Hindlimb muscle (tissue), 1 donor: ENCODE results near the gene PTPN9. TPM values are rescaled to one million over a fixed set of nuclear protein-coding genes. Genes with fewer than 3 reads are reported as not detected.
A peak's percentile ranks its signal among the peaks of the same experiment; 100 is the strongest.
"Not testable (repeated sequence)": the region's sequence is repeated elsewhere in the genome, so short reads cannot be mapped to it uniquely, and the experiment has no call there.

Experiments used
- DNase-seq: peaks from one replicate; pipeline ENCODE4 v3.0.0-alpha.2; 2013
- polyA plus RNA-seq: library from polyadenylated mRNA; unstranded; fragments of 120-200 nt; gene quantifications from one replicate; pipeline ENCODE4 v1.2.1, GENCODE V29; 2013; ENCODE audit not compliant: insufficient read length

PTPN9 gene
- polyA plus RNA-seq, 1 donor, result 18.8 TPM

DNA sequence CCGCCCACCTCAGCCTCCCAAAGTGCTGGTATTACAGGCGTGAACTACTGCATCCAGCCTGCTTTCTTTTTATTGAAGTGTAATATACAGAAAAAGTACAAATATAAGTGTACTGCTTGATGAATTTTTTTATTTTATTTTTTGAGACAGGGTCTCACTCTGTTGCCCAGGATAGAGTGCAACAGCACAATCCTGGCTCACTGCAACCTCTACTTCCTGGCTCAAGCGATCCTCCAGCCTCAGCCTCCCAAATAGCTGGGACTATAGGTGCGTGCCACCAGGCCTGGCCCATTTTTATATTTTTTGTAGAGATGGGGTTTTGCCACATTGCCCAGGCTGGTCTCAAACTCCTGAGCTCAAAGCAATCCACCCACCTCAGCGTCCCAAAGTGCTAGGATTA lies 3.8 kb upstream of the PTPN9 start:
- not testable (repeated sequence) for DNase-seq

DNA sequence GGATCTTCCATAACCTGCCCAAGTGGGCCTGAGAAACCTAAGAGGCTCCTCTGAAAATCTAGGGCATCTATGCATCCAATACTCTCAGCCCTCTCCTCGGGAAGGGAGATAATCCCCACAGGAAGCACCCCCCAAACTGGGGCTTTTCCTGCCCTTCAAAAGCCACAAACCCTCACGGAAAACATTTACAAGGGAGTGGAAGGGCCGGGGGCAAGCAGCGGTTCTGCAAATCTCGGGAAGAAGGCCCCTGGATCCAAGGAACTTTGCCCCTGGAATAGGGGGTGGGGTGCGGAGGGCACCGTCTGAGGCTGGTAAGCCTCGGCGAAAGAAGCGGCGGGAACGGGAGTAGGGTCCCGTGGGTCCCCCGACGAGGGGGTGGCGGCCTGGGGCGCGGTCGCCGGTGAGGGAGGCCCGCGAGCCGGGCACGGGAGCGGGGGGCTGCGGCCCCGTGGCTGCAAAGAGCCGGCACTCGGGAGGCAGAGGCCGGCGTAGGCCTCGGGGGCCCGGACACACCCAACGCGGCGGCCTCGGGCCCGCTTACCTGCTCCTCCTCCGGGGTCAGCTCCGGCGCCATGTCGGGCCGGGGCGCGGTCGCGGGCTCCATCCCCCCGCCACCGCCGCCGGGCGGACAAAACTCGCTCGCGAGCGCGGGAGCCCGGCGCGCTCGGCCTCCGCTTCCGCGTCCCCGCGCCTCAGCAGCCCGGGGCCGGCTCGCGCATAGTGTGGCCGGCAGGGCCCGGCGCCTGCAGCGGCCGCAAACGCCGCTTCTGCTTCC lies 755 bp downstream of the PTPN9 start:
- DNase-seq, result no peak

DNA sequence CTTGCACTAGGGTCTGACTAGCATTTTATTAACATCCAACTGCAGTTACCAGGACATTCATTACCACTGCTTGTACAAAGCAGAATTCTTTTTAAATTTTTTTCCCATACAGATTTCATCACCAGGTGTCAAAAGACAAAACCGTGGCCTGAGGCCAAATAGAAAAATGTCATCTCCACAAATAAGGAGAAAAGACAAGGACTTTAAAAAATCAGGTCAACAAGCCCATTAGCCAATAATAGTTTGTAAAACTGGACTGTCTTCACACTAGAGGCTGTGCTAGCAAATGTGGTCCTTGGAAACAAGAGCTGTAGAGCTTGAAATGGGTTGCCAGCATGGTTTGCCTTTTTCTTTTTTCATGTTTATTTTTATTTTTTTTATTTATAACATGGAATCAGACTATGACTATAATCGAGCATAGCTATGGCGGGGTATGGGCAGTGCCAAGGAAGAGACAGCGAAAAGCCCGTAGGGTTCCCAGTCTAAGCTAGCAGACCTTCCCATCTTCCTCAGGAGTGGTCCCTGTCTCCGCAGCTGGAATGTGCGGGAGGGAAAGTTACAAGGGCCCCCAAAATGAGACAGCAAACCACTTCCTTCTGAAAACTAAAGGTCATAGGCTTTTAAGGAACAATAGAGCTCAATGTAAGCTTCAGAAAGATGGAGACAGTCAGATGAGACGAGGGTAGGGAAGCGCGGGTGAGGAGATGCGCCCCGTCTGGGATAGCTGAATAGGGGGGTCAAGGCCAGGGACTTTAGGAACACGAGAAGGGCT lies 1.5 kb downstream of the PTPN9 start:
- DNase-seq, result no peak

DNA sequence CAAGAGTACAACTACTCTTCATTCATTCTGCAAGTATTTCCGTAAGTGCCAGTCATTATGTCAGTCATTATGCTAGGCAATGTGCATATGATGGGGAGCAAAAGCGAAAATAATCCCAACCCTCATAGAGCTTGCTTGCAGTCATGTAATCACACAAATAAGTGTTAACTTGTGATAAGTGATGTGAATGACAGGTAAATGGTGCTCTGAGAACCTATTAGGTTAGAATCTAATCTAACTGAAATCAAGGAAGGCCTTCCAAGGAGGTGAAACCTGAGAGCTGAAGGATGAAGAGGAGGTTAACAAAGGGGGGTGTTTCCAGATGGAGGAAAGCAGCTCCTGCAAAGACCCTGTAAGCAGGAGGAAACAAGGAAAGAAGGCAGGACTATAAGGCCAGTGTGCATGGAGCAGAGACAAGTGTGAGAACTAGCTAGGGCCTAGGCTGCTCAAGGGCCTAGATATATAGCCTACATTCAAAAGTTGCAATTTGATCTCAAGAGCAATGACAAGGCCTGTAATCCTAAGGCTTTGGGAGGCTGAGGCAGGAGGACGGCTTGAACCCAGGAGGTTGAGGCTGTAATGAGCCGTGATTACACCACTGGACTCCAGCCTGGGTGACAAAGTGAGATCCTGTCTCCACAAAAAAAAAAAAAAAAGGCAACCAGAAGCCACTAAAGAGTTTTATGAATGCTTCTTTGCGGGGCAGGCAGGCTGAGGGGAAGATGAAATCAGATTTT lies 5.3 kb downstream of the PTPN9 start:
- no peak for DNase-seq

DNA sequence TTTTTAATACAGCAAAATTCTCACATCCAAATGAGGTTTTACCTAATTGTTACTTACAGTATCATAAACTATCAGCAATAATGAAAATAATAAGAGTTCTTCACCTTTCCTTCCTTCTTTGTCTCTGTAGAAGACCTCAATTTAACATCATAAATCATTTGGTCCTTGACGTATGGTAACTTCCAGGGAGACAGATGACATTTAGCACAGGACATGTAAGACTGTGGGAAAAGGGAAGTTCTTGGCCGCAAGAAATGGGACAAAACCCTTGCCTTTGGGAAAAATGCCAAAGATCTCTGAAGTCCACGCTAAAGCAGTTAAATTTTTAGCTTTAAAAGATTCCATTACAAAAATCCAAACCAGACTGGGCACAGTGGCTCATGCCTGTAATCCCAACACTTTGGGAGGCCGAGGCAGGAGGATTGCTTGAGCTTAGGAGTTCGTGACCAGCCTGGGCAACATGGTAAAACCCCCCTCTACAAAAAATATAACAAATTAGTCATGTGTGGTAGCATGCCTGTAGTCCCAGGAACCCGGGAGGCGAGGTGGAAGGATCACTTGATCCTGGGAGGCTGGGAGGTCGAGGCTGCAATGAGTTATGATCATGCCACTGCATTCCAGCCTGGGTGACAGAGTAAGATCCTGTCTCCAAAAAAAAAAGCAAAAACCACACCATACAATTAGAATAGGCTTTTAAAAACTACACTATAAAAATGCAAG lies 8.8 kb downstream of the PTPN9 start:
- no peak for DNase-seq

DNA sequence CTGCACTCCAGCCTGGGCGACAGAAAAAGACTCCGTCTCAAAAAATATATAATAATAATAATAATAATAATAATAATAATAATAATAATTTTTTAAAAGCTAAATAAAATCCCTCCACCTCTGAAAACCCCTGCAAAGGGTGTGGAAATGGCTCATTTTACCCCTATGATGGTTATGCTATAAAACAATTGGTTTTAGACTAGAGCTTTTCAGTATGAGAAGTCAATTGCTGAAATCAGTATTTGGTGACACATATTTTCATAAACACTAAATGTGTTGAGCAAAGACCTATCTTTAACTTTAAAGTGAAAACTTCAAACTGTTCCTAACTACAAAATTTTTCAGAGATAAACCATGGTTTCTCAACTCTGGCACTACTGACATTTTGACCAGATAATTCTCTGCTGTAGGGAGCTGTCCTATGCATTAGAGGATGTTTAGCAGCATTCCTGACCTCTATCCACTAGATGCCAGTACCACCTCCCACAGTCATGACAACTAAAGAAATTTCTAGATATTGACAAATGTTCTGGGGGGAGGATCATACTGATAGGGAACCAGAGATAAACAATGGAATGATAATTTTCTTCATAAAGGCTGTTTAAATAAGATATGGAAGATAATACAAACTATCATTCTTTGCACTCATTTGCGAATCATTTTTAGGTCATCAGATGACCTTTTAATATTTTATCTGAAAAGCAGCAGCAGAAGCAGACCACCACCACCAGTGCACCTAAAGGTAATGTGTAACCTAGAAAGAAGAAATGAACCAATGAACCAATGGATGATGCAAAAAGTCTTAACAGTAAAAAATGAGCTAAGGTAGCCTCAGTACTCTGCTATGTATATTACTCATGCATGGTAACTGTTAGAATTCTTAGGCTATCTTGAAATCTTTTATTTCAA lies 13.8 kb downstream of the PTPN9 start:
- DNase-seq, result no peak

DNA sequence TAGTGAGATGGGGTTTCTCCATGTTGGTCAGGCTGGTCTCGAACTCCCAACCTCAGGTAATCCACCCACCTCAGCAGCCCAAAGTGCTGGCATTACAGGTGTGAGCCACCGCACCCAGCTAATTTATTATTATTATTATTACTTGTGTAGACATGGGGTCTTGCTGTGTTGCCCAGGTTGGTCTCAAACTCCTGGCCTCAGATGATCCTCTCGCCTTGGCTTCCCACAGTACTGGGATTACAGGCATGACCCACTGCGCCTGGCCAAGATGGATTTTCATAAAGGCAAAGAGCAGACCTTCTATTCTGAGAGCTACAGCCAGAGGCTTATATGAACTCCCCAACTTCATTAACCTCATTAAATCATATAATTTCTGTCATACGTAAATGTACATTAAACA lies 17.2 kb downstream of the PTPN9 start:
- DNase-seq, result no peak

DNA sequence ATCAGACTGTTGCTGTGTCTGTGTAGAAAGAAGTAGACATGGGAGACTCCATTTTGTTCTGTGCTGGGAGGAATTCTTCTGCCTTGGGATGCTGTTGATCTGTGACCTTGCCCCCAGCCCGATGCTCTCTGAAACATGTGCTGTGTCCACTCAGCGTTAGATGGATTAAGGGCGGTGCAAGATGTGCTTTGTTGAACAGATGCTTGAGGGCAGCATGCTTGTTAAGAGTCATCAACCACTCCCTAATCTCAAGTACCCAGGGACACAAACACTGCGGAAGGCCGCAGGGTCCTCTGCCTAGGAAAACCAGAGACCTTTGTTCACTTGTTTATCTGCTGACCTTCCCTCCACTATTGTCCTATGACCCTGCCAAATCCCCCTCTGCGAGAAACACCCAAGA lies 19.8 kb downstream of the PTPN9 start:
- DNase-seq, result not testable (repeated sequence)

DNA sequence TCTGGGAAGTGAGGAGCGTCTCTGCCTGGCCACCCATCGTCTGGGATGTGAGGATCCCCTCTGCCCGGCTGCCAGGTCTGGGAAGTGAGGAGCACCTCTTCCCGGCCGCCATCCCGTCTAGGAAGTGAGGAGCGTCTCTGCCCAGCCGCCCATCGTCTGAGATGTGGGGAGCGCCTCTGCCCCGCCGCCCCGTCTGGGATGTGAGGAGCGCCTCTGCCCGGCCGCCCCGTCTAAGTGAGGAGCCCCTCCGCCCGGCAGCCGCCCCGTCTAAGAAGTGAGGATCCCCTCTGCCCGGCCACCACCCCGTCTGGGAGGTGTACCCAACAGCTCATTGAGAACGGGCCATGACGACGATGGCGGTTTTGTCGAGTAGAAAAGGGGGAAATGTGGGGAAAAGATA lies 20.2 kb downstream of the PTPN9 start:
- not testable (repeated sequence) for DNase-seq

DNA sequence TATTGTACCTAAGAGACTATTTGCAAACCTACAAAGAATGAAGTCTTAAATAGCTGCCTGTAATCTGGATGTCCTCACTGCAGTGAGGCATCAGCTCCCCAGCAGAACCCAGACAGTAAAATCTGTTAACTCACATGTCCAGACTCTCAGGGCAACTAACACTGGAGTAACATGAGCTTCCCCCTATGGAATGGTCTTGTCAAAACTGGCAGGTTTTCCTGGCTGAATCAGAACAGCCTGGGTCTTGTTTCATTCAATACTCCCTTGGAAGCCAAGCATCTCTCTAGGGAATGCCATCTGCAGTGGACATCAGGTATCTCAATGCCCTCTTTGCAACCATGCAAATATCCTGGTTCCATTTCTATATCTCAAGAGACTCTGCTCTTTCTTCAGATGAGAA lies 24.4 kb downstream of the PTPN9 start:
- DNase-seq, result no peak

DNA sequence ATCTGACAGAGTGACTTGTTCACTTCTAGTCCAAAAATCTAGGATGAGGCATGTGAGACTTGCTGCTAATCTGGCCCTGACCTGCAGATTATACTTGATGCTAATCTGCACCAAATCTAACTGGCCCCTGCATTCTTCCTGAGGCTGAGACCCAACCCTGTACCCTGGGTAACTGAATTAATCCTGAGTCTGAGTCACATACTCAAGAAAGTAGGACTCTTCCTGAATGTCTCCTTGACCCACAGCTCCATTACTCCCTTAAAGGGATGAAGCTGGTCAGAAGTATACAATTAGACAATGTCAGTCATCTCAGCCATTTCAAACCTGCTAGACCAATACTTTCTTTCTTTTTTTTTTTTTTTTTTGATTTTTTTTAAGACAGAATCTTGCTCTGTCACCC lies 25.5 kb downstream of the PTPN9 start:
- no peak for DNase-seq

DNA sequence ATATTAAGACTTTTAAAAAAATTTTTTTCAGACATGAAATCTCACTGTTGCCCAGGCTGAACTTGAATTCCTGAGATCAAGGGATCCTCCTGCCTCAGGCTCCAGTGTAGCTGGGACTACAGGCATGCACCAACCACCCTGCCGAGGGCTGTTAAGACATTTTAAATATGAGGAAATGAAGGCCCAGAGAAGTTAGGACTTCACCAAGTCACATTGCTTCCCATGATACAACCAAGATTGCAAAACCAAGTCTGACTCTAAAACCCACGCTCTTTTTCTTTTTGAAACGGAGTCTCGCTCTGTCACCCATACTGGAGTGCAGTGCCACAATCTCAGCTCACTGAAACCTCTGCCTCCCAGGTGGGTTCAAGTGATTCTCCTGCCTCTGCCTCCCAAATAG lies 28.0 kb downstream of the PTPN9 start:
- no peak for DNase-seq

DNA sequence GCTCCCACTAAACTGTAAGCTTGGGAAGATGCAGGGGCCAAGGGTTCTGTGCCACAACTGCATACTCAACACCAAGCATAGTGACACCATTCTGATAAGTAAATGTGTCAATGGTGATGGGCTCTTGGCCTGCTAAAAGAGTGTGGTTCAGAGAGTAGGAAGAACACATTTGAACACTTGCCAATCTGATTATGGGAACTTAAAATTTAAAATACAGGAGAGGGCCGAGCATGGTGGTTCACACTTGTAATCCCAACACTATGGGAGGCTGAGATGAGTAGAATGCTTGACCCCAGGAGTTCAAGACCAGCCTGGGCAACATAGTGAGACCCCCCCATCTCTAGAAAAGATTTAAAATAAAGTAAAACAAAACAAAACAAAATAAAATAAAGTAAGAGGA lies 34.1 kb downstream of the PTPN9 start:
- no peak for DNase-seq

DNA sequence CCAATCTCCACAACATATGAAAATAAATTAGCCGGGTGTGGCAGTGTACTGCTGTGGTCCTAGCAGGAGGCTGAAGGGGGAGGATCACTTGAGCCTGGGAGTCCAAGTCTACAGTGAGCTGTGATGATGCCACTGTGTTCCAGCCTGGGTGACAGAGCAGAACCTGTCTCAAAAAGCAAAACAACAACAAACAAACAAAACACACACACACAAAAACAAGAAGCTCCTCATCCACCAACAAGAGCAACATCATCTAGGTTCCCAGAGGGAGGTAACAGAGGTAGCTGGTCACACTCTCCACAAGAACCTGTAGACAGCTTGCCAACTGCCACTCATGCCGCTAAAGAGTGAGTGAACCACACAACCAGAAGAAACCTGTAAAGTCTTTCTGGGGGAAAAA lies 34.8 kb downstream of the PTPN9 start:
- no peak for DNase-seq

DNA sequence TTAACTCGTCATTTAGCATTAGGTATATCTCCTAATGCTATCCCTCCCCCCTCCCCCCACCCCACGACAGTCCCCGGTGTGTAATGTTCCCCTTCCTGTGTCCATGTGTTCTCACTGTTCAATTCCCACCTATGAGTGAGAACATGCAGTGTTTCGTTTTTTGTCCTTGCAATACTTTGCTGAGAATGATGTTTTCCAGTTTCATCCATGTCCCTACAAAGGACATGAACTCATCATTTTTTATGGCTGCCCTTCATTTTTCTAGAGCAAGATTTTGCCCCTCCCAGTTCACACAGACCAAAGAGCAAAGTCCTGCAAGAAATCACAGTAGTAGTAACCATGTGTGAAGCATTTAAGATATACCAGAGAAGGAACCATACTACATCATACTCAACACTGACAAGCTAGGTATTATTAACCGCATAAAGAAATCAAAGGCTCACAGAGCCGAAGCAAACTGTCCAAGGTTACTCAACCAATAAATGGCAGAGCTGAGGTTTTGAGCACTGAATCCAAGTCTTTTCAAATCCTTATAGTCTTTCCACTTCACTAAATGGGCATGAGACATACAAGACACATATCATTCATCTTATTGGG lies 36.1 kb downstream of the PTPN9 start:
- not testable (repeated sequence) for DNase-seq

DNA sequence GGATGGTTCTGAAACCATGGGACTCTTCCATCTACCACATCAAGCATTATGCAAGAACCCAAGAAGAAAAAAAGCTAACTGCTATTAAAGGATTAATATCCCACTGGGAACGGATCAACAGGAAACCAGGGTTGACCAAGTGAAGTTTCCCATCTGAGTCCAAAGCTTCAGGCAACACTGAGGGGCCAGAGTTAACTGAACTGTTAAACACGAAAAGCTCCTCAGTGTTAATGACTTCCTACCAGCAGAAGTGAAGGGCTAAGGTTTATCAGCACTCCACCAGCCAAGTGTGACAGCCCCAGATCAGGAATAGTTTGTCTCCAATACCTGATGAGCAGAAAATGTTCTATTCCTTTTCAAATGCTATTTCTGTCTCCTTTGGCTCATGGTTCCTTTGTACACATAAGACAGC lies 36.7 kb downstream of the PTPN9 start:
- no peak for DNase-seq

DNA sequence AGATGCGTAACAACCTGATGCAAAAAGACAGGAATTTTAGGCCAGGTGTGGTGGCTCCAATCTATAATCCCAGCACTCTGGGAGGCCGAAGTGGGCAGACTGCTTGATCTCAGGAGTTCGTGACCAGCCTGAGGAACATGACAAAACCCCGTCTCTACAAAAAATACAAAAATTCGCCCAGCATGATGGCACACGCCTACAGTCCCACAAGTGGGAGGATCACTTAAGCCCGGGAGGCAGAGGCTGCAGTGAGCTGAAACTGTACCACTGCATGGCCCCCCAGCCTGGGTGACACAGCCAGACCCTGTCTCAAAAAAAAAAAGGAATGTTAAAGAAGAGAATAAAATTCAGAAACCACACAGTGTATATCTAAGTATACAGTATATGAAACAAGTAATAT lies 40.7 kb downstream of the PTPN9 start:
- DNase-seq, result no peak

DNA sequence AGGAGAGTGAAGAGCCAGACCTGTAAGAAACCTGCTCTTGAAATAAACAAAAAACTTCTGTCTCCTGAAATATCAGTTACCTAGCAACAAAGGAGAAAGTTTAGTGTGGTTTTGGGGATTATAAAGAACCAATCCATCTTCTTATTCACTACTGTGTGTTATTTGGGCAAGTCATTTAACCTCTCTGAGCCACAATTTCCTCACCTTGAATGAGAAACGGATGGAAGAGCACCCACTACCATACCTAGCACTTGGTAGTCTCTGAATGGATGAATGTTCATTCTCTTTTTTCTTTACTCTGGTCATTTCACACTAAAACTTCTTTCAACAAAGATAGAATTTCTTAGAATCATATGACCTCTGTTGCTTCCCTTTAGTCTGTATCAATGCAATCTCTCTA lies 45.2 kb downstream of the PTPN9 start:
- DNase-seq, result no peak

DNA sequence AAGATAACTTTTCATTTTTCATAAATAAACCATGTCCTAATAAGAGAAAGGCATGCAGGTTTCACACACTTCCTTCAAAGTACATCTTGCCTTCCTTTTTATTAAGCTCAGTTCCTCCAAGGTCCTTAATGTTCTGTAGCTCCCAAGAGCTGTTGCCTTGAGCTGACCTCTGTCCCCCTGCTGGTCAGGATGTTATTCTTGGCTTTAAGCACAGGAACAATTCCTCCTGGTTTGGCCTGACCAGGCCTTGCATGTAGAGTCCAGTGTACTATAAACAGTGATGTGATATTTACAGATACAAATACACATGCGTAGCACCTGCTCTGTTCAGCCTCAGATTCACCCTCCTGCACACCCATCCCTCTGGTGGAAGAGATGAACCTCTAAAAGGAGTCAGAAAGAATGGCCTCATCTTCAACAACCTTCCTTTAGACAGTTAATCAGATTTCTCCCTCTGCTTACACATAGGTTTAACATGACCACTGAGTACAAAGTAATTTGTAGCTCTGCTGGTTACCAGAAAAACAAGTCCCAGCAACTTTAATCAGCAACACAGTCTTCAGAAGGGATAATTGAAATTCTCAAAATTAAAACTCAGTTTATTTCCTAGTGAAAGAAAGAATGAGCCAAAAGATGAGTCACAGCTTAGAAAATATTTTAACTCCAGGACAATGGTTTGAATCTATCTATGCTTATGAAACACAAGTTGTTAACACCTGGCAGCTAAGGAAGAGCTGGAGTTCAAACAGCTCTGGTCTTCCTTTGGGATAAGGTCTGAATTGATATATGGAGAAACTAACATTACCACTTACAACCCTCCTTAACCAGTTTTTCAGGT lies 46.5 kb downstream of the PTPN9 start:
- peak; percentile 46 for DNase-seq

DNA sequence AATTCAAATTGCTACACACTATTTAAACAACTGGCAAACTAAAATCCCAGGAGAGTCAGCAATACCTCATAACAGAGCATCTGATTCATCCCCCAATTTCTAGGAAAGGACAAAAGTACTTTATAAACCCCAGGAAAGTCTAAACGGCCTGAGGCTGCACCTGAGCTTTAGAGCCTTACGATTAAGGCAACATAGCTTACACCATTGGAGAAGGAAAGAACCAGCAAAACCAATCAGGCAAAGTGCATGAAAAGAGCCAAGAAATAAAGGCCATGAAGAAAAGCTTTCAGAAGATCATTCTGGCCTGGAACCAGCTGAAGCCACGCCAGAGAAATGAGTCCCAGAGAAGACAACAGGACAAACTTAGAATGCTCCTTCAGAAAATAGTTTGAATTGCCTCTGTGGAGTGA lies 48.1 kb downstream of the PTPN9 start:
- DNase-seq, result peak; percentile 54
